HepG2 (cell line): Measurements from ENCODE around the gene HOXD1. TPM values are rescaled to one million over a fixed set of nuclear protein-coding genes. Genes with fewer than 3 reads are reported as not detected.

Experiments
- ATAC-seq: fragments of 200-7000 bp; cut with Tn5 transposase; 3 replicates; pipeline ENCODE4 v1.9.1; 2020; ENCODE audit warnings: mild to moderate bottlenecking, moderate library complexity
- BruUV-seq: library from RNA; stranded (reverse); fragments of 400-500 nt; replicated peaks from 2 replicates; lab custom pipeline; 2021; lab: Mats Ljungman, UMichigan
- CTCF ChIA-PET: fragments of 300-600 bp; formaldehyde crosslinking; extraction: SDS; loops from one replicate; lab custom pipeline; 2021; ENCODE audit warnings: low total read pairs, inconsistent platforms, low intra/inter-chr PET ratio; lab: Yijun Ruan, JAX
- POLR2A ChIA-PET: fragments of 350-600 bp; sonication (Branson Sonifier 250); formaldehyde crosslinking; loops from one replicate; lab custom pipeline; 2020; ENCODE audit warnings: antibody characterized with exemption, inconsistent platforms; lab: Yijun Ruan, JAX
- DNase-seq: peaks from one replicate; pipeline ENCODE4 v3.0.0-alpha.2; 2015; ENCODE audit warnings: low spot score
- FAIRE-seq: peaks from 3 replicates; lab custom pipeline; 2011; peaks lifted over from hg19 to GRCh38; lab: Jason Lieb, UNC
- H2AFZ ChIP-seq: one replicate; pipeline ENCODE4 v1.6.1; 2011; ENCODE audit warnings: low read length, inconsistent platforms
- H3K27ac ChIP-seq: fragments of 300-600 bp; 3 replicates; pipeline ENCODE4 v1.8.0; 2011; ENCODE audit warnings: mixed run types, mild to moderate bottlenecking, mixed read lengths, low read length, inconsistent platforms; ENCODE audit not compliant: insufficient read depth; ENCODE audit errors: extremely low read length
- H3K27me3 ChIP-seq, 2 experiments: fragments of 200-600 bp in 1 of 2; 2 replicates in 1 of 2; 3 replicates in 1 of 2; pipeline versions ENCODE4 v1.6.0 to v1.8.0; 2011; ENCODE audit warnings: low read length in 2 of 2, mild to moderate bottlenecking in 2 of 2, moderate library complexity in 2 of 2, inconsistent platforms in 1 of 2; ENCODE audit not compliant: insufficient read depth in 2 of 2, control insufficient read depth in 1 of 2
- H3K36me3 ChIP-seq, 2 experiments: fragments of 200-600 bp in 1 of 2; replicated peaks in 1 of 2; 2 replicates in 1 of 2; 3 replicates in 1 of 2; pipeline versions ENCODE4 v1.5.1 to v1.8.0; 2011; ENCODE audit warnings: low read length in 2 of 2, inconsistent platforms in 1 of 2; ENCODE audit not compliant: insufficient read depth in 2 of 2, control insufficient read depth in 1 of 2
- H3K4me1 ChIP-seq: 2 replicates; pipeline ENCODE4 v1.5.1; 2012; ENCODE audit warnings: low read length, inconsistent platforms; ENCODE audit not compliant: insufficient read depth
- H3K4me2 ChIP-seq: 2 replicates; pipeline ENCODE4 v1.6.0; 2011; ENCODE audit warnings: low read depth, low read length, inconsistent platforms
- H3K4me3 ChIP-seq, 3 experiments: fragments of 200-600 bp in 1 of 3; sonication (generic), shearing (Covaris generic) in 1 of 3; replicated peaks in 1 of 3; 2 replicates each; pipeline ENCODE4 v1.5.1; 2011 to 2016; ENCODE audit warnings: low read length in 3 of 3, inconsistent platforms in 2 of 3, low read depth in 2 of 3, mild to moderate bottlenecking in 2 of 3, control low read depth in 1 of 3, mixed read lengths in 1 of 3; ENCODE audit not compliant: insufficient read depth in 1 of 3
- H3K79me2 ChIP-seq: one replicate; pipeline ENCODE4 v1.6.1; 2011; ENCODE audit warnings: low read length, inconsistent platforms; ENCODE audit not compliant: insufficient read depth
- H3K9ac ChIP-seq: 2 replicates; pipeline ENCODE4 v1.6.0; 2011; ENCODE audit warnings: mild to moderate bottlenecking, low read depth, low read length, inconsistent platforms; ENCODE audit not compliant: insufficient read depth
- H3K9me3 ChIP-seq: 2 replicates; pipeline ENCODE4 v1.5.1; 2012; ENCODE audit warnings: mild to moderate bottlenecking, low read length
- H4K20me1 ChIP-seq: 2 replicates; pipeline ENCODE4 v1.6.0; 2011; ENCODE audit warnings: inconsistent platforms, mild to moderate bottlenecking, low read length, moderate library complexity; ENCODE audit not compliant: insufficient read depth
- TCF7 ChIP-seq: sonication (generic); IDR thresholded peaks from 2 replicates; pipeline ENCODE4 v1.6.1; 2016; ENCODE audit warnings: antibody characterized with exemption, low read depth
- TFDP2 ChIP-seq: sonication (generic); formaldehyde crosslinking; IDR thresholded peaks from 2 replicates; pipeline ENCODE4 v1.4.0; 2020; ENCODE audit warnings: missing genetic modification reagents
- ZBTB38 ChIP-seq: sonication (generic); formaldehyde crosslinking; IDR thresholded peaks from 2 replicates; pipeline ENCODE4 v1.5.1; 2020; ENCODE audit warnings: mild to moderate bottlenecking, missing genetic modification reagents
- ZNF333 ChIP-seq: sonication (generic); formaldehyde crosslinking; IDR thresholded peaks from 2 replicates; pipeline ENCODE4 v1.4.0; 2020; ENCODE audit warnings: mild to moderate bottlenecking, missing genetic modification reagents, borderline replicate concordance
- ZNF367 ChIP-seq: sonication (generic); formaldehyde crosslinking; IDR thresholded peaks from 2 replicates; pipeline ENCODE4 v1.4.0; 2020; ENCODE audit warnings: missing genetic modification reagents, borderline replicate concordance
- ZNF878 ChIP-seq: sonication (generic); formaldehyde crosslinking; IDR thresholded peaks from 2 replicates; pipeline ENCODE4 v1.8.1; 2023; ENCODE audit warnings: mild to moderate bottlenecking, missing genetic modification reagents, moderate library complexity
- WGBS: methylation state at CpG from one replicate; pipeline ENCODE4 v1.1.6; 2017; ENCODE audit warnings: low lambda C conversion rate; 5-methylcytosine and 5-hydroxymethylcytosine counted together
- in situ Hi-C: cut with HindIII; loops from 2 replicates; pipeline ENCODE4 v1.10.0; 2017; ENCODE audit warnings: low pct_unique_long_range_greater_than_20kb; ENCODE audit not compliant: extremely low pct_ligation_motif_present
- intact Hi-C: fragments of 100-400 bp; cut with micrococcal nuclease; formaldehyde crosslinking; loops from one replicate; pipeline ENCODE4 v1.10.0; 2022; ENCODE audit not compliant: unreplicated experiment
- polyA plus RNA-seq, 8 experiments: library from polyadenylated mRNA; depleted of rRNA in 3 of 8; stranded (reverse) in 7 of 8; unstranded in 1 of 8; fragments of >200 nt; fragmentation: Illumina TruSeq in 4 of 8; extraction: Trizol in 4 of 8; gene quantifications; 2 replicates each; pipeline versions ENCODE4 v1.2.1 to v1.2.3, GENCODE V29; 2011 to 2016; ENCODE audit warnings: low read depth in 4 of 8, missing spikeins in 1 of 8, mixed read lengths in 1 of 8; ENCODE audit not compliant: insufficient read depth in 1 of 8
- total RNA-seq, 5 experiments: library from RNA; depleted of rRNA; stranded (reverse); fragments of >200 nt; fragmentation: Illumina TruSeq; extraction: Trizol; gene quantifications; 2 replicates each; pipeline ENCODE4 v1.2.3, GENCODE V29; 2016; ENCODE audit warnings: low read depth in 1 of 5
- TF ChIP-seq, protein P1 (sequence below): sonication (generic); formaldehyde crosslinking; IDR thresholded peaks from 2 replicates; pipeline ENCODE4 v1.5.0; 2020; ENCODE audit warnings: mild to moderate bottlenecking, missing genetic modification reagents, borderline replicate concordance
- TF ChIP-seq, protein P2 (sequence below): sonication (generic); formaldehyde crosslinking; conservative IDR thresholded peaks from 2 replicates; pipeline ENCODE4 v1.4.0; 2020; ENCODE audit warnings: missing genetic modification reagents

Gene HOXD1
- total and polyA plus RNA-seq, 2 of the 13 experiments (the other 11 are each of a cell fraction or from before 2014, with no cell fraction given), result 10.0 to 22.3 TPM

DNA sequence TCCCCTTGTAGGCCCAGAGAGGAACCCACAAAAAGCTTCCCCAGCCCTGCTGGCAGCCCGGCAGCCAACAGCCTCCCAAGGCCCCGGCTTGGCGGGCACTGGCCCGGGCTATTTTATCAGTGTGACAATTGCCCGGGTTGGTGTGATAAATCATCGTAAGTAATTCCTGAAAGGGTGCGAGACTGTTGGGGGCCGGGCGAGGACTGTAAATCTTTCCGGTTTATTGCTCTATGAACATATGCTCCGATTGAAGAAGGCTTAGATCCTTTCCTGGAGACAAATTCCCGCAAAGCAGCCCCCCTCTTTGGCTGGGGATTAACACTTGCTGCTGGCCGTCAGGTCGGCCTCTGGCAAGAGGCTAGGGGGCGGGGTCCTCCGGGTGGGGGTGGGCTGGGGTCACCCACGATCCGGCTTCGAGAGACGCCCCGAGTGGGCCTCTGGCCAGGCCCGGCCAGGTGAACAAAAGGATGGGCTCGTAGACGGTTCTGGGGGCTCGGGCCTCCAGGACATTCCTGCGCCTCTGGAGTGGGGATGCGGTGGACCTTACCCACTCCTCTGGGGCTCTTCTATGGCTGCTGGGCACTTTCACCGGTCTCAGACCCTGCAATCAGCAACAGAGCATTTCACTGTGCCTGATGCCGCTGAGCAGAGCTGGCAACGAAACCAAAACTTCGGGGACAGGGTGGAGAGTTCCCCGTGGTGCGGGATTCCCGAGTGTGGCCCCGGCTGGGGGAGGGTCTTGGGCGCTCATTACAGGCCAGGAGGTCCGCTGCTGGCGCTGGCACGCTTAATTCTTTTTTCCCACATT lies 29.4 kb upstream of the HOXD1 start:
- Histone ChIP-seq H3K9ac (no peak overlapping the region), H3K4me1 (peaks cover 52% of the 10 kb centered on the region), H4K20me1 (no peaks in the 10 kb centered on the region), H3K9me3 (no peaks in the 10 kb centered on the region), H3K36me3 (no peaks in the 10 kb centered on the region), H3K27me3 (peaks cover 14 to 98% of the 10 kb centered on the region in 2 experiments), H3K4me3 (peak overlapping the region in 2 of 3 experiments; percentile 29 to 61; a peak in 1 of 6 replicates), H3K79me2 (no peaks in the 10 kb centered on the region), H2AFZ (no peak overlapping the region), H3K4me2 (peak overlapping the region; percentile 64), H3K27ac (no peak overlapping the region)
- no TSS peak for BruUV-seq
- in situ Hi-C loops, result no loop called here
- FAIRE-seq (no peak), ATAC-seq (peak; percentile 34), DNase-seq (no peak)
- intact Hi-C loops, result no loop called here
- CTCF ChIA-PET, result no interaction called here
- WGBS, result 20% methylated on average over 32 of the region's 39 CpGs
- POLR2A ChIA-PET, result no interaction called here
- 0 out of 2 replicates have a peak, but pooled peaks have one; percentile 22 for TF ChIP-seq ZNF333 (CRISPR knock-in tag)
- no peak for TF ChIP-seq TCF7

GRCh38 chr2:176159663-176160250 lies 28.7 kb upstream of the HOXD1 start:
- Histone ChIP-seq H3K27me3 (peaks cover 17 to 98% of the 10 kb centered on the region in 2 experiments), H3K4me2 (peak overlapping the region; percentile 64), H3K27ac (no peak overlapping the region), H3K4me3 (peak overlapping the region; percentile 22 to 61 (median 29); a peak in 2 of 6 replicates), H4K20me1 (no peaks in the 10 kb centered on the region), H3K9ac (no peak overlapping the region), H3K36me3 (no peaks in the 10 kb centered on the region), H2AFZ (no peak overlapping the region), H3K9me3 (no peaks in the 10 kb centered on the region), H3K4me1 (peaks cover 49% of the 10 kb centered on the region), H3K79me2 (no peaks in the 10 kb centered on the region)
- intact Hi-C loops, result no loop called here
- in situ Hi-C loops, result no loop called here
- FAIRE-seq (no peak), DNase-seq (no peak), ATAC-seq (peak; percentile 58)
- BruUV-seq, result no TSS peak
- WGBS, result 11% methylated on average over 44 of the region's 44 CpGs
- ChIA-PET CTCF (no interaction called here), POLR2A (no interaction called here)
- 0 out of 2 replicates have a peak, but pooled peaks have one; percentile 20 for TF ChIP-seq TFDP2 (CRISPR knock-in tag)
- TF ChIP-seq ZNF878, result no peak
- TF ChIP-seq ZBTB38 (CRISPR knock-in tag), result no peak
- TF ChIP-seq ZNF367 (CRISPR knock-in tag), result no peak
- TF ChIP-seq, protein P1, sequence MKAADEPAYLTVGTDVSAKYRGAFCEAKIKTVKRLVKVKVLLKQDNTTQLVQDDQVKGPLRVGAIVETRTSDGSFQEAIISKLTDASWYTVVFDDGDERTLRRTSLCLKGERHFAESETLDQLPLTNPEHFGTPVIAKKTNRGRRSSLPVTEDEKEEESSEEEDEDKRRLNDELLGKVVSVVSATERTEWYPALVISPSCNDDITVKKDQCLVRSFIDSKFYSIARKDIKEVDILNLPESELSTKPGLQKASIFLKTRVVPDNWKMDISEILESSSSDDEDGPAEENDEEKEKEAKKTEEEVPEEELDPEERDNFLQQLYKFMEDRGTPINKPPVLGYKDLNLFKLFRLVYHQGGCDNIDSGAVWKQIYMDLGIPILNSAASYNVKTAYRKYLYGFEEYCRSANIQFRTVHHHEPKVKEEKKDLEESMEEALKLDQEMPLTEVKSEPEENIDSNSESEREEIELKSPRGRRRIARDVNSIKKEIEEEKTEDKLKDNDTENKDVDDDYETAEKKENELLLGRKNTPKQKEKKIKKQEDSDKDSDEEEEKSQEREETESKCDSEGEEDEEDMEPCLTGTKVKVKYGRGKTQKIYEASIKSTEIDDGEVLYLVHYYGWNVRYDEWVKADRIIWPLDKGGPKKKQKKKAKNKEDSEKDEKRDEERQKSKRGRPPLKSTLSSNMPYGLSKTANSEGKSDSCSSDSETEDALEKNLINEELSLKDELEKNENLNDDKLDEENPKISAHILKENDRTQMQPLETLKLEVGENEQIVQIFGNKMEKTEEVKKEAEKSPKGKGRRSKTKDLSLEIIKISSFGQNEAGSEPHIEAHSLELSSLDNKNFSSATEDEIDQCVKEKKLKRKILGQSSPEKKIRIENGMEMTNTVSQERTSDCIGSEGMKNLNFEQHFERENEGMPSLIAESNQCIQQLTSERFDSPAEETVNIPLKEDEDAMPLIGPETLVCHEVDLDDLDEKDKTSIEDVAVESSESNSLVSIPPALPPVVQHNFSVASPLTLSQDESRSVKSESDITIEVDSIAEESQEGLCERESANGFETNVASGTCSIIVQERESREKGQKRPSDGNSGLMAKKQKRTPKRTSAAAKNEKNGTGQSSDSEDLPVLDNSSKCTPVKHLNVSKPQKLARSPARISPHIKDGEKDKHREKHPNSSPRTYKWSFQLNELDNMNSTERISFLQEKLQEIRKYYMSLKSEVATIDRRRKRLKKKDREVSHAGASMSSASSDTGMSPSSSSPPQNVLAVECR (CRISPR knock-in tag), result 0 out of 2 replicates have a peak, but pooled peaks have one; percentile 17
- TF ChIP-seq, protein P2, sequence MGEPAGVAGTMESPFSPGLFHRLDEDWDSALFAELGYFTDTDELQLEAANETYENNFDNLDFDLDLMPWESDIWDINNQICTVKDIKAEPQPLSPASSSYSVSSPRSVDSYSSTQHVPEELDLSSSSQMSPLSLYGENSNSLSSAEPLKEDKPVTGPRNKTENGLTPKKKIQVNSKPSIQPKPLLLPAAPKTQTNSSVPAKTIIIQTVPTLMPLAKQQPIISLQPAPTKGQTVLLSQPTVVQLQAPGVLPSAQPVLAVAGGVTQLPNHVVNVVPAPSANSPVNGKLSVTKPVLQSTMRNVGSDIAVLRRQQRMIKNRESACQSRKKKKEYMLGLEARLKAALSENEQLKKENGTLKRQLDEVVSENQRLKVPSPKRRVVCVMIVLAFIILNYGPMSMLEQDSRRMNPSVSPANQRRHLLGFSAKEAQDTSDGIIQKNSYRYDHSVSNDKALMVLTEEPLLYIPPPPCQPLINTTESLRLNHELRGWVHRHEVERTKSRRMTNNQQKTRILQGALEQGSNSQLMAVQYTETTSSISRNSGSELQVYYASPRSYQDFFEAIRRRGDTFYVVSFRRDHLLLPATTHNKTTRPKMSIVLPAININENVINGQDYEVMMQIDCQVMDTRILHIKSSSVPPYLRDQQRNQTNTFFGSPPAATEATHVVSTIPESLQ (CRISPR knock-in tag), result no peak
